ENCODE data around the gene SYCE3. TPM values are rescaled to one million over a fixed set of nuclear protein-coding genes. Genes with fewer than 3 reads are reported as not detected.

Gene SYCE3
- total RNA-seq, 1 donor from 2014 or later: not detected

GRCh38 chr22:50569896-50570535, 7.3 kb upstream of the SYCE3 start:
- Histone ChIP-seq H3K4me3 (ENCODE audit: low read length in 3 of 3) (no peak overlapping the region), H3K9me3 (ENCODE audit: control insufficient read depth in 3 of 3, low read length in 3 of 3) (no peaks in the 10 kb centered on the region), H3K27me3 (ENCODE audit: control insufficient read depth in 3 of 3, insufficient read depth in 3 of 3, low read length in 3 of 3) (no peaks in the 10 kb centered on the region), H3K4me1 (ENCODE audit: control insufficient read depth in 3 of 3, insufficient read depth in 3 of 3, low read length in 3 of 3) (peaks cover 13 to 48% (median 20%) of the 10 kb centered on the region in 3 donors), H3K27ac (ENCODE audit: low read depth, low read length) (no peak overlapping the region), H3K36me3 (ENCODE audit: control insufficient read depth in 3 of 3, insufficient read depth in 3 of 3, low read length in 3 of 3) (peaks cover 50 to 71% (median 67%) of the 10 kb centered on the region in 3 donors), H3K9ac (ENCODE audit: low read depth in 1 of 3, low read length in 3 of 3) (no peak overlapping the region)

GRCh38 chr22:50569041-50569459, 6.3 kb upstream of the SYCE3 start:
- H3K4me1 ChIP-seq (ENCODE audit: control insufficient read depth in 3 of 3, insufficient read depth in 3 of 3, low read length in 3 of 3): peaks cover 13 to 47% (median 27%) of the 10 kb centered on the region in 3 donors
- peaks cover 46 to 64% (median 60%) of the 10 kb centered on the region in 3 donors for H3K36me3 ChIP-seq (ENCODE audit: control insufficient read depth in 3 of 3, insufficient read depth in 3 of 3, low read length in 3 of 3)
- H3K9me3 ChIP-seq (ENCODE audit: control insufficient read depth in 3 of 3, low read length in 3 of 3): no peaks in the 10 kb centered on the region
- no peak overlapping the region for H3K9ac ChIP-seq (ENCODE audit: low read depth in 1 of 3, low read length in 3 of 3)
- H3K27ac ChIP-seq (ENCODE audit: low read depth, low read length): no peak overlapping the region
- no peaks in the 10 kb centered on the region for H3K27me3 ChIP-seq (ENCODE audit: control insufficient read depth in 3 of 3, insufficient read depth in 3 of 3, low read length in 3 of 3)
- H3K4me3 ChIP-seq (ENCODE audit: low read length in 3 of 3): no peak overlapping the region

DNA sequence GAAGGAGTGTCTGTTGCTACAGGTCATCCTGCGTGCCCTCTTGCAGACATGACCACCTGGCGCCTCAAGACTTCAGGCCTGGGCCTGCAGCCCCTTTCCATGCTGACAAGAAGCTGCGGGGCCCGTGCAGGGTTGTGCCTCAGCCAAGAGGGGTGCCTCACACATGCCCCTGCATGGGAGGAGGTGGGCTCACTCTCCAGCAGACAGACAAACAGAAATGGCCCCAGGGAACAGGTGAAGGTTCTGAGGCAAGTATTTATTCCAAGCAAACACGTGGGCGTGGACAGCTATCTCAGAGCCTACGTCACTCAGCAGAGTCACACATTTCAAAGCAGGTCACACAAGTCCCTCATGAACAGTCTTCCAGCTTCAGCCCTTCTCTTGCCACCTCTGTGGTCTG, 5.9 kb upstream of the SYCE3 start:
- H3K36me3 ChIP-seq (ENCODE audit: control insufficient read depth in 3 of 3, insufficient read depth in 3 of 3, low read length in 3 of 3): peaks cover 44 to 60% (median 56%) of the 10 kb centered on the region in 3 donors
- no peak overlapping the region for H3K27ac ChIP-seq (ENCODE audit: low read depth, low read length)

GRCh38 chr22:50567721-50568252, 5.1 kb upstream of the SYCE3 start:
- Histone ChIP-seq H3K4me3 (ENCODE audit: low read length in 3 of 3) (no peak overlapping the region), H3K9me3 (ENCODE audit: control insufficient read depth in 3 of 3, low read length in 3 of 3) (no peaks in the 10 kb centered on the region), H3K9ac (ENCODE audit: low read depth in 1 of 3, low read length in 3 of 3) (no peak overlapping the region), H3K4me1 (ENCODE audit: control insufficient read depth in 3 of 3, insufficient read depth in 3 of 3, low read length in 3 of 3) (peaks cover 23 to 51% (median 39%) of the 10 kb centered on the region in 3 donors), H3K36me3 (ENCODE audit: control insufficient read depth in 3 of 3, insufficient read depth in 3 of 3, low read length in 3 of 3) (peaks cover 40 to 53% (median 48%) of the 10 kb centered on the region in 3 donors), H3K27ac (ENCODE audit: low read depth, low read length) (no peak overlapping the region), H3K27me3 (ENCODE audit: control insufficient read depth in 3 of 3, insufficient read depth in 3 of 3, low read length in 3 of 3) (no peaks in the 10 kb centered on the region)

More for the DNA sequence above, 5.9 kb upstream of the SYCE3 start:
- no peak overlapping the region for H3K4me3 ChIP-seq (ENCODE audit: low read length in 3 of 3)
- H3K9ac ChIP-seq (ENCODE audit: low read depth in 1 of 3, low read length in 3 of 3): peak overlapping the region in 1 of 3 donors; percentile 8
- no peaks in the 10 kb centered on the region for H3K9me3 ChIP-seq (ENCODE audit: control insufficient read depth in 3 of 3, low read length in 3 of 3)
- peaks cover 16 to 49% (median 31%) of the 10 kb centered on the region in 3 donors for H3K4me1 ChIP-seq (ENCODE audit: control insufficient read depth in 3 of 3, insufficient read depth in 3 of 3, low read length in 3 of 3)
- no peaks in the 10 kb centered on the region for H3K27me3 ChIP-seq (ENCODE audit: control insufficient read depth in 3 of 3, insufficient read depth in 3 of 3, low read length in 3 of 3)

GRCh38 chr22:50564289-50564688, 1.6 kb upstream of the SYCE3 start:
- Histone ChIP-seq H3K9ac (ENCODE audit: low read depth in 1 of 3, low read length in 3 of 3) (peak overlapping the region in 1 of 3 donors; percentile 50), H3K4me3 (ENCODE audit: low read length in 3 of 3) (no peak overlapping the region), H3K4me1 (ENCODE audit: control insufficient read depth in 3 of 3, insufficient read depth in 3 of 3, low read length in 3 of 3) (peaks cover 10 to 19% (median 16%) of the 10 kb centered on the region in 3 donors), H3K9me3 (ENCODE audit: control insufficient read depth in 3 of 3, low read length in 3 of 3) (no peaks in the 10 kb centered on the region), H3K36me3 (ENCODE audit: control insufficient read depth in 3 of 3, insufficient read depth in 3 of 3, low read length in 3 of 3) (peaks cover 12 to 18% (median 13%) of the 10 kb centered on the region in 3 donors), H3K27me3 (ENCODE audit: control insufficient read depth in 3 of 3, insufficient read depth in 3 of 3, low read length in 3 of 3) (no peaks in the 10 kb centered on the region), H3K27ac (ENCODE audit: low read depth, low read length) (no peak overlapping the region)

DNA sequence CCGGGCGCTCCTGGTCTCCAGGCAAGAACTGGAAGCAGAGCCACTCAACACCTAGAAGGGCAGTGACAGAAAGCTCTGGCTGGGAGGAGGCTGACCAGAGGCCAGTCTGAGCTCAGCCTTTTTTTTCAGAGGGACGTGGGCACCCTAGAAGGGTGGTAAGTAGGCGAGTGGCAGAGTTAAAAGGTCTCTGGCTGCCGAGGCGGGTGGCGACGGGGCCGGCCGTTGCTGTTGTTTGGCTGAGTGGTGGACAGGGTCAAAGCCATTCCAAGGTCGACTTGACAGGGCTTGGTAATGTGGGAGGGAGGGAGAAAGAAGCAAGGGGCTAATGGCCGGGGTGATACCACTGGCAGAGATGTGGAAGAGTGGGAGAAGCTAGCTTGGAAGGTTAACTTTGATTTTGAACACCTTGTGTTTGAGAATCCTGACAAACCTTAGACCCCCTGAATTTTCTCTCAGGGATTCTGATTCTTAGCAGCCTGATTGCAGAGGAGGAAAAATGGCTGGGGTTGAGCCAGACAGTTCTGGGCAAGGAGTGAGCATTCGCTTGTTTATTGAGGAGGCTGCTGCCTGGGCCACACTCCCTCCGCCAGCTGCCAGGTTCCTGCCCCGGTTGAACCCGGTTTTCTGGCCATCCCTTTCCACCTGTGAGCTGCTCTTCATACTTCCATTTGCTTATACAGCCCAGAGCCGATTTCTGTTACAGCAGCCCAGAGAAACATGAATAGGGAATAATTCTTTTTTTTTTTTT, 868 bp upstream of the SYCE3 start:
- Histone ChIP-seq H3K27ac (ENCODE audit: low read depth, low read length) (peak overlapping the region; percentile 90), H3K9me3 (ENCODE audit: control insufficient read depth in 3 of 3, low read length in 3 of 3) (no peaks in the 10 kb centered on the region), H3K4me3 (ENCODE audit: low read length in 3 of 3) (peak overlapping the region; percentile 85 to 90 (median 90)), H3K36me3 (ENCODE audit: control insufficient read depth in 3 of 3, insufficient read depth in 3 of 3, low read length in 3 of 3) (peaks cover 6 to 11% (median 6%) of the 10 kb centered on the region in 3 donors), H3K9ac (ENCODE audit: low read depth in 1 of 3, low read length in 3 of 3) (peak overlapping the region; percentile 83 to 94 (median 91)), H3K27me3 (ENCODE audit: control insufficient read depth in 3 of 3, insufficient read depth in 3 of 3, low read length in 3 of 3) (peaks cover 0 to 3% (median under 1%) of the 10 kb centered on the region in 3 donors), H3K4me1 (ENCODE audit: control insufficient read depth in 3 of 3, insufficient read depth in 3 of 3, low read length in 3 of 3) (peaks cover 10 to 19% (median 12%) of the 10 kb centered on the region in 3 donors)

DNA sequence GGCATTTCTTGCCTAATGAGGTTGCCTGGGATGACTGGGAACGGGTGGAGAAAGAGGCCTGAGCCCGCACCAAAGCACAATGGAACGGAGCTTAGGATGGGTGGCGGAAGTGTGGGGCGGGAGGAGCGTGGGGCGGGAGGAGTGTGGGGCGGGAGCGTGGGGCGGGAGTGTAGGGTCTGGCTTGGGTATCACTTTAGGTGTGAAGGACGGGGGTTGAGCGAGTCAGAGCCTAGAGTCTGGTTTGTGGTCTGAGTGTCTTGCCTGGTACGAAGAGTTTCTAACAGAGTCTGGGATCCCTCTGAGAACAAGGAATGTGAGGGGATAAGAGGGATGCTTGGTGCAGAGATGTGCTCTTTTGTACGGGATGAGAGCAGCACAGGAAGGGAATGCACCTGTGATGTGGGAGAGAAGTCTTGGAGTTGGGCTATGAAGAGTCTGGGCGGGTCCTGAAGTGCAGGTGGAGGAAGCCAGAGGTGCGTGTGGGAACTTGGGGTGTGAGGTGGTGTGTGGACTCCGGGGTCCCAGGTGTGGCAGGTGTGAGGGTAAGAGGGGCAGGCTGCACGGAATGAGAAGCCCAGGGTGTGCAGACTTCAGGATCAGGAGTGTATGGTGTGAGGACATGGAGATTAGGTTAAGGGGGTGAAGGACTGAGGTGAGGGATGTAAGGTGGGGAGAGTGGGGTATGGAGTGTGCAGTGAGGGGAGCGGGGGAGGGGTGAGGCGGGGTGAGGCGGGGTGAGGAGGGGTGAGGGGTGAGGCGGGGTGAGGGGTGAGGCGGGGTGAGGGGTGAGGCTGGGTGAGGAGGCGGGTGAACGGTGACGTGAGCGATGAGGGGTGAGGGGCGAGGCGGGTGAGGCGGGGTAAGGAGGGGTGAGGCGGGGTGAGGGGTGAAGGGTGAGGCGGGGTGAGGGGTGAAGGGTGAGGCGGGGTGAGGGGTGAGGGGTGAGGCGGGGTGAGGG, 1.0 kb downstream of the SYCE3 start:
- H3K27me3 ChIP-seq (ENCODE audit: control insufficient read depth in 3 of 3, insufficient read depth in 3 of 3, low read length in 3 of 3): peaks cover 0 to 3% (median 3%) of the 10 kb centered on the region in 3 donors
- no peak overlapping the region for H3K4me3 ChIP-seq (ENCODE audit: low read length in 3 of 3)
- no peaks in the 10 kb centered on the region for H3K36me3 ChIP-seq (ENCODE audit: control insufficient read depth in 3 of 3, insufficient read depth in 3 of 3, low read length in 3 of 3)
- no peaks in the 10 kb centered on the region for H3K9me3 ChIP-seq (ENCODE audit: control insufficient read depth in 3 of 3, low read length in 3 of 3)
- H3K9ac ChIP-seq (ENCODE audit: low read depth in 1 of 3, low read length in 3 of 3): no peak overlapping the region
- no peak overlapping the region for H3K27ac ChIP-seq (ENCODE audit: low read depth, low read length)
- peaks cover 10 to 19% (median 12%) of the 10 kb centered on the region in 3 donors for H3K4me1 ChIP-seq (ENCODE audit: control insufficient read depth in 3 of 3, insufficient read depth in 3 of 3, low read length in 3 of 3)

DNA sequence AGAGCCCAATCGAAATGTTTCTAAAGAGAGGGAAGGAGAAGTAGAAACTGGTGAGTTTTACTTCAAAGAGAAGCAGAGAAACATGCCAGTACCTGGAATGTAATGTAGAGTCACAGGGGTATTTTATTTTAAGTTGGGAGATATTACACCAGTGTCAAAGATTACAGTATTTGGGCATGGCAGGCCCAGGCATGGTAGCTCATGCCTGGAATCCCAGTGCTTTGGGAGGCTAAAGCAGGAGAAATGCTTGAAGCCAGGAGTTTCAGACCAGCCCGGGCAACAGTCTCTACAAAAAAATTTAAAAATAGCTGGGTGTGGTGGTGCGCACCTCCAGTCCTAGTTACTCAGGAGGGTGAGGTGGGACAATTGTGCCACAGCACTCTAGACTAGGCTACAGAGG, 2.7 kb downstream of the SYCE3 start:
- no peak overlapping the region for H3K27ac ChIP-seq (ENCODE audit: low read depth, low read length)
- no peak overlapping the region for H3K4me3 ChIP-seq (ENCODE audit: low read length in 3 of 3)

GRCh38 chr22:50556703-50557102, 6.0 kb downstream of the SYCE3 start:
- no peak overlapping the region for H3K27ac ChIP-seq (ENCODE audit: low read depth, low read length)
- peaks cover 0 to 8% (median 5%) of the 10 kb centered on the region in 3 donors for H3K27me3 ChIP-seq (ENCODE audit: control insufficient read depth in 3 of 3, insufficient read depth in 3 of 3, low read length in 3 of 3)
- no peaks in the 10 kb centered on the region for H3K9me3 ChIP-seq (ENCODE audit: control insufficient read depth in 3 of 3, low read length in 3 of 3)
- H3K9ac ChIP-seq (ENCODE audit: low read depth in 1 of 3, low read length in 3 of 3): no peak overlapping the region
- no peaks in the 10 kb centered on the region for H3K4me1 ChIP-seq (ENCODE audit: control insufficient read depth in 3 of 3, insufficient read depth in 3 of 3, low read length in 3 of 3)
- H3K4me3 ChIP-seq (ENCODE audit: low read length in 3 of 3): no peak overlapping the region
- no peaks in the 10 kb centered on the region for H3K36me3 ChIP-seq (ENCODE audit: control insufficient read depth in 3 of 3, insufficient read depth in 3 of 3, low read length in 3 of 3)

More for the DNA sequence above, 2.7 kb downstream of the SYCE3 start:
- H3K9me3 ChIP-seq (ENCODE audit: control insufficient read depth in 3 of 3, low read length in 3 of 3): no peaks in the 10 kb centered on the region
- peaks cover 10 to 19% (median 12%) of the 10 kb centered on the region in 3 donors for H3K4me1 ChIP-seq (ENCODE audit: control insufficient read depth in 3 of 3, insufficient read depth in 3 of 3, low read length in 3 of 3)
- no peaks in the 10 kb centered on the region for H3K36me3 ChIP-seq (ENCODE audit: control insufficient read depth in 3 of 3, insufficient read depth in 3 of 3, low read length in 3 of 3)
- peaks cover 0 to 3% (median 3%) of the 10 kb centered on the region in 3 donors for H3K27me3 ChIP-seq (ENCODE audit: control insufficient read depth in 3 of 3, insufficient read depth in 3 of 3, low read length in 3 of 3)
- H3K9ac ChIP-seq (ENCODE audit: low read depth in 1 of 3, low read length in 3 of 3): no peak overlapping the region
